Activated effector memory CD4-positive, alpha-beta T cell treated with anti-CD3 and anti-CD28 coated beads, Interleukin-2, amount 50 U/mL, for 16 hours (primary cell): ENCODE results near the gene NMRK2.
"Not testable (repeated sequence)": the region's sequence is repeated elsewhere in the genome, so short reads cannot be mapped to it uniquely, and the experiment has no call there.

ENCODE experiments used
- DNase-seq: peaks from one replicate; pipeline ENCODE4 v3.0.0-alpha.2; 2020

NMRK2 gene, protein sequence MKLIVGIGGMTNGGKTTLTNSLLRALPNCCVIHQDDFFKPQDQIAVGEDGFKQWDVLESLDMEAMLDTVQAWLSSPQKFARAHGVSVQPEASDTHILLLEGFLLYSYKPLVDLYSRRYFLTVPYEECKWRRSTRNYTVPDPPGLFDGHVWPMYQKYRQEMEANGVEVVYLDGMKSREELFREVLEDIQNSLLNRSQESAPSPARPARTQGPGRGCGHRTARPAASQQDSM

DNA sequence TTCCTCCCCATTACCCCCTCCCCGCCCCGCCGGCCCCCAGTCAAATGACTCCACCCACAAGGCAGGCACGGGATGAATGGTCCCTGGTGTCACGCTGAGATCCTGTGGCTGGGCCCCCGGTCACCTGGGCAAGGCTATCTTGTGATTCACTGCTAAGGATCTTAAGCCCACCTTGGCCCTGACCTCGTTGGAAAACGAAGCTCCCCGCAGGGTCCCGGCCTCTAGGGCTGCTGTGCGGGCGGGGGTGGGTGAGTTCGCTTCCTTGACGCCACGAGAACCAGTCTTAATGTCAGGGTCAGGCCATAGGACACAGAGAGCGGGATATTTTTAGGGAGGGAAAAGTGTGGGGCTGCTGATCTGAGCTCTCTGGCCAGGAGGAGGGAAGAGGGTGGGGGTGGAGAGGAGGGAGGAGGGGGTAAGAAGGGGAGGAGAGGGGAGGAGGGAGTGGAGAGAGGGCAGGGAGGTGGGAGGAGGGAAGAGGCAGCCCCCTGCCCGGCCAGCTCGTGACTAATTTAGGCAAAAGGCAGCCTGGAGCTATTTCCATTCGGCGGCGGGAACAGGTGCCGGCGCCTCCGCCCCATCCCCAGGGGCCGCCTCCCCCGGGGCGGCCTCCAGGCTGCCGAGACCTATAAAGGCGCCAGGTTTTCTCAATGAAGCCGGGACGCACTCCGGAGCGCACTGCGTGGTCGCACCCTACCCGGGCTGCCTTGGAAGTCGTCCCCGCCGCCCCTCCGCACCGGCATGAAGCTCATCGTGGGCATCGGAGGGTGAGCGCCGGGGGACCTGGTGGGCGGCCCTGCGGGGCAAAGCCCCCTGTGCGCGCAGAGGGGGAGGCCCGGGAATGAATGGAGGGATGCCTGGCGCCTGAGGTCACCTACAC, at the start of gene NMRK2:
TSS of gene NMRK2 (plus strand) at position 139 of the 880 bp plus-strand sequence. CDS start at position 742, 603 bp downstream.
- no peak for DNase-seq

- DNase-seq: no peak
Measured at GRCh38 chr19:3890591-3890990, 42.3 kb upstream of the NMRK2 start.

DNA sequence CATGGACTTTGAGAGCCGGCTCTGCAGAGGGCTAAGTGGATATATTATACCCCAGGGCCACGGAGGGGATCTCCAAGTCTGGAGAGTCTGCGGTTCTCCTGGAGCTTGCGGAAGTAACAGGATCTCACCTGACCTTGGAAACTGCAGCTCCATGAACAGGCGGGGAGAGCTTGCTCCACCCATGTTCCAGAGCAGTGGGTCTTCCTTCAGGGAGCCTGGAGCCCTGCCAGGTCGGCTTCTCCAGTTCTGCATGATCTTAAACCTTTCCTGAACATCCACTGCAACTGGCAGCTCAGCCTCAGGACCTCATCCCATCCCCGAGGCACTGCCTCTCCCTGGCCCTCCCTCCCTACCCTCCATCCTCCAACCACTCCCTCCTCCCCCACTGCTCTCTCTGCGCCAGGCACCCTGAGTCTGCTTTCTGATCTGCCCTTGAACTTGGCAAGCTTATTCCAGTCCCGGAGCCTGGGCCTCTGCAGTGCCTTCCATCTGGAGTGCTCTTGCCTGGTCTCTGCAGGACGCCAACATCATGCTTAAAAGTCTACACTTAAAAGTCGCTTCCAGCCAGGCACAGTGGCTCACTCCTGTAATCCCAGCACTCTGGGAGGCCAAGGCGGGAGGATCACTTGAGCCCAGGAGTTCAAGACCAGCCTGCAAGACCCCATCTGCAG, 39.2 kb upstream of the NMRK2 start:
- no peak for DNase-seq

GRCh38 chr19:3894959-3895358, 37.9 kb upstream of the NMRK2 start:
- not testable (repeated sequence) for DNase-seq

- DNase-seq: no peak
Measured at GRCh38 chr19:3895788-3896187, 37.1 kb upstream of the NMRK2 start.

DNA sequence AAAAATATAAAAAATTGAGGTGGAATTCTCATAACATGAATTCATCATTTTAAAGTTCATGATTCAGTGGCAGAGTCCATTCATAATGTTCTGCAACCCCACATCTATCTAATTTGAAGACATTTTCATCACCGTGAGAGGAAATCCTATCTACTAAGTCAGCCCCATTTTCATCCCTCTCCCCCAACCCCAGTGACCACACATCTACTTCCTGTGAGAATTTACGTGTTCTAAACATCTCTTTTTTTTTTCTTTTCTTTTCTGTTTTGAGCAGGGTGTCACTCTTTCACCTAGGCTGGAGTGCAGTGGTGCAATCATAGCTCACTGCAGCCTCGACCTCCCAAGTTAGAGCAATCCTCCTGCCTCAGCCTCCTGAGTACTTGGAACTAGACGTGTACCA, 34.9 kb upstream of the NMRK2 start:
- no peak for DNase-seq

GRCh38 chr19:3898426-3898825, 34.4 kb upstream of the NMRK2 start:
- no peak for DNase-seq

DNA sequence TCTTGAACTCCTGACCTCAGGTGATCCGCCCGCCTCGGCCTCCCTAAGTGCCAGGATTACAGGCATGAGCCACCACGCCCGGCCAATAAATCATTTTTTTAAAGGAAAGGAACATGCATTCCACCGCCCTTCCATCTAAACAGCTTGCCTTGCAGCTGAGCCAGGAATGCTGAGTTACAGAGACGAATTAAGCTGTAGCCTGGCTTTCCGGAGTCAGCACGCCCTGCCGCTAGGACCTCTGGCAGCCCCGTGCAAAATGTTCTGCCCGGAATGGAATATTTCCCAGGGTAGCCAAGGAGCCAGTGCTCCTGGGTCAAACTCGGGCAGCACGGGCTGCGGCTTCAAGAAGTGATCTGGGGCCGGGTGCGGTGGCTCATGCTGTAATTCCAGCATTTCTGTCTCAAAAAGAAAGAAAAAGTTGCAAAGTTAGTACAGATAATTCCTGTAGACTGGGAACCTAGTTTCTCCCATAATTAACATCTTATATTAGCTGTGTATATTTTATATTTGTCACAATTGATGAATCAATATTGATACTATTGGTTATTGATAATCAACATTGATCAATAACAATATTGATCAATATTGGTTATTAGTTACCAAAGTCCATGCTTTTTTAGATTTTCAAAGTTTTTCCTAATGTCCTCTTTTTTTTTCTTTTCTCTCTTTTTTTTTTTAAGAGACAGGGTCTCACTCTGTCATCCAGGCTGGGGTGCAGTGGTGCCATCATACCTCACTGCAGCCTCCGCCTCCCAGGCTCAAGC, 33.2 kb upstream of the NMRK2 start:
- no peak for DNase-seq

DNA sequence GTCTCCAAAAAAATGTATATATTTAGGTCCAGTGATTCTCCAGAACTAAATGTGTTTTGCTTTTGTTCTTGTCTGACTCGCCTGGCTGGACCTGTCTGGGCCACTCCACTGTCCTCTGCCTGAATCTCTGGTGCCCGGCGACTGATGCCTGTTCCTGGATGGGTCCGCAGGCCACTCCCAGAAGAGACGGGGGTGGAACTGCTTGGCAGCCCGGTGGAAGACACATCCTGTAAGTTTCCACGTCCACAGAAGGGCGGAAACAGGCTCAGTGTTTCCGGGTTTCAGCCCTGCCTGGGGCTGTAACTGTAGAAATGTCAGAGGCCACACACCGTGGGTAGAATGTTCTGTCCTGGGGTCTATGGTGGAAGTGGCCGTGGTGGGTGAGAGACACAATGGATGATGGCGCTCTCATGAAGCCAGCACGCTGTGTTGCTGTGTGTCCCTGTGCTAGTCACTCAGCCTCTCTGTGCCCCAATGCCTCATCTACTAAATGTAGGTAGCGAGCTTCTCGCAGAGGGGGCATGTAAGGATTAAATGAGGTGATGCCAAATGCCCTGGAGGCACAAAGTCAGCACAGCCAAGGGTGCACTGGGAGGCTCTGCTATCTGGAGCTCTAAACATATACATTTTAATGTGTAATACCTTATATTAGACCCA, 30.4 kb upstream of the NMRK2 start:
- DNase-seq: no peak

GRCh38 chr19:3904233-3904632, 28.6 kb upstream of the NMRK2 start:
- no peak for DNase-seq

DNA sequence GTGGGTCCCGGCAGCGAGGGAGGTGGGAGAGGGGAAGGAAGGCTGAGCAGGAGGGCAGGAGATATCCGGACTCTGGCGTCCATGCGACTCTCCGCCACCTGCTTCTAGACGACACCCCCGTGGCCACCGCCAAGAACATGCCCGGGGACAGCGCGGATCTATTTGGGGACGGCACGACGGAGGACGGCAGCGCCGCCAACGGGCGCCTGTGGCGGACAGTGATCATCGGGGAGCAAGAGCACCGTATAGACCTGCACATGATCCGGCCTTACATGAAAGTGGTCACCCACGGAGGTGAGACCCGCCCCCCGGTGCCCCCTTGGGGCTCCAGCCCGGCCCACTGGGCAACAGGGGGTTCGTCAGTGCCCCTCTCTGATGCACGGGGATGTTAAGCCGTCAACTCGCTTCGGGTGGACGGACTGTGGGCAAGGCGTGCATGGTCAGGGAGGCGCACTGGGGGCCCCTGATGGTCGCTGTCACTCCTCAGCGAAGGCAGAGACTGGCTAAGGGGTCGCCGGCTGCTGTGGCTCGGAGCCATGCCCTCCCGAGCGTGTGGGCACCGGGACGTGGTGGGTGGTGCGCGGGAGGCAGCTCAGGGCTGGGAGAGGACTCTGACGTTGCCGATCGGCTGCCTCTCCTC, 25.1 kb upstream of the NMRK2 start:
- no peak for DNase-seq

- DNase-seq: no peak
Measured at GRCh38 chr19:3908266-3909054, 24.4 kb upstream of the NMRK2 start.

GRCh38 chr19:3910105-3910504, 22.8 kb upstream of the NMRK2 start:
- DNase-seq: no peak

- DNase-seq: no peak
Measured at GRCh38 chr19:3914199-3914598, 18.7 kb upstream of the NMRK2 start.

DNA sequence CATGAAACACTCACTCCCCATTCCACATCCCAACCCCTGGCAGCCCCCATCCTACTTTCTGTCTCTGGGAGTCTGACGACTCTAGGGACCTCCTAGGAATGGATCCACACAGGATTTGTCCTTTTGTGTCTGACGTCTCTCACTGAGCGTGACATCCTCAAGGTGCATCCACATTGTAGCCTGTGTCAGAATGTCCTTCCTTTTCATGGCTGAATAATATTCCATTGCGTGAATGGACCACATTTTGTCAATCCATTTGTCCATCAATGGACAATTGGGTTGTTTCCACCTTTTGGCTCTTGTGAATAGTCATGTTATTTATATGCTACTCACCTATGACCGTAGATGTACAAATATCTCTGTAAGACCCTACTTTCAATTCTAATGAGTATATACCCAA, 16.8 kb upstream of the NMRK2 start:
- DNase-seq: no peak

DNA sequence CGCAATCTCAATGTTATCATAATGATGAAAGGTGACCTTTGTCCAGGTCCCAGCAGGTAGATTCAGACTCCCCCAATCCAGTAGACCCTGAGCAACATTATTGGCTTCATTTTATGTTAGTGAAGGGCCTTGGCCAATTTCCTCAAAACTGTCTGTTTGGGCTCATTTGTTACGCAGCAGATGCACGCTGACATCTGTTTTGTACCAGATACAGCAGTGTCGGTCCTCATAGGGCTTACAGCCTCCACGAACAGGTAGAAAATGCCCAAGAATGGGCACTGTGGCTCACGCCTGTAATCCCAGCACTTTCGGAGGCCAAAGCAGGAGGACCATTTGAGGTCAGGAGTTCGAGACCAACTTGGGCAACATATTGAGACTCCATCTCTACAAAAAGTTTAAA, 13.1 kb upstream of the NMRK2 start:
- no peak for DNase-seq

DNA sequence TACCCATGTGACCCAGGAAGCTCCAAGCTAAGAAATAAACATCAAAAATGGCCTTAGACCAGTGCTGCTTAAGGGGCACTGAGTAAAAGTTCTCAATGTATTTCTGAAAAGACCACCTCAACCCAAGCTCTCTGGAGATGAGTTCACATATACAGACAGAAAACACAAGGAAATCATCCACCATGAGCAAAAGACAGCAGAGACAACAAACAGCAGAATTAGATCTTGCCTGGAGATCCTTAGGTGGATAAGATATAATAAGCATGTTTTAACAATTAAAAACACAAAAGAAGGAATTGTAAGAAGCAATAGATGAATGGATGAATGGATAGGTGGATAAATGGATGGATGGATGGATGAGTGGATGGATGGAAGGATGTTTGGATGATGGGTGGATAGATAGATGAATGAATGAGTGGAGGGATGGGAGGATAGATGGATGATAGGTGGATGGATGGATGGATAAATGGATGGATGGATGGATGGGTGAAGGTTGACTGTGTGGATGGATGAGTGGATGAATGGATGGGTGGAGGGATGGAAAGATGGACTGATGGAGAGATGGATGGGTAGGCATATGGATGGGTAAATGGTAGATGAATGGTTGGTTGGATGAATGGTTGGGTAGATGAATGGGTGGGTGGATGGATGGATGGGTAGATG, 9.6 kb upstream of the NMRK2 start:
- no peak for DNase-seq

DNA sequence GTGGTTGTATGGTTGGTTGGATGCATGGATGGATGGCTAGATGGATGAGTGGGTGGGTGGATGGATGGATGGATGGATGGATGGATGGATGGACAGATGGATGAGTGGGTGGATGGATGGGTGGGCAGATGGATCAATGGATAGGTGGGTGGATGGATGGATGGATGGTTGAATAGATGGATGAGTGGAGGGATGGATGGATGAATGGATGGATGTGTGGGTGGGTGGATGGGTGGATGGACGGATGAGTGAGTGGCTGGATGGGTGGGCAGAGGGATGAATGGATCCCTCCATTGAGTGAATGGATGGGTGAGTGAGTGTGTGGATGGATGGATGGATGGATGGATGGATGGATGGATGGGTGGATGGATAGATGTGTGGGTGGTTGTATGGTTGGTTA, 9.0 kb upstream of the NMRK2 start:
- no peak for DNase-seq

GRCh38 chr19:3931041-3931440, 1.8 kb upstream of the NMRK2 start:
- DNase-seq: no peak
